ENCODE measurements around the gene ZNRF2.

ZNRF2 gene

GRCh38 chr7:30322271-30323005 is 38.0 kb downstream of the ZNRF2 start:
- peak; percentile 9 to 17 for ATAC-seq

DNA sequence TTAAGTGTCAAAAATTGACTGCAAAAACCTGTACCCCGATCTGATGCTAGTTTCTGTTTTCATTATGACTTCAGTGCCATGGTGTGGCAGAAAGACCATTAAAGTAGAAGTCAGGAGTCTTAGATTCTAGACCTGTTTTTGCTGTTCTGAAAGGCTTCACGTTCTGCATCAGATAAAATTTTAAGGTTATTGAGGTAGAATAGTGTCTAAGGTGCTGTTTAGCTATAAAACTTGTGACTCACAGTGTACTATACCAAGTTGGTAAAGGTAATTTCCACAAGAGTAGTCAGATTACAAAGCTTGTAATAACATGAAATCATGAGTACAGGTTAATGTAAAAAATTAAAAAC is 38.6 kb downstream of the ZNRF2 start:
- ATAC-seq = peak; percentile 90 to 92

DNA sequence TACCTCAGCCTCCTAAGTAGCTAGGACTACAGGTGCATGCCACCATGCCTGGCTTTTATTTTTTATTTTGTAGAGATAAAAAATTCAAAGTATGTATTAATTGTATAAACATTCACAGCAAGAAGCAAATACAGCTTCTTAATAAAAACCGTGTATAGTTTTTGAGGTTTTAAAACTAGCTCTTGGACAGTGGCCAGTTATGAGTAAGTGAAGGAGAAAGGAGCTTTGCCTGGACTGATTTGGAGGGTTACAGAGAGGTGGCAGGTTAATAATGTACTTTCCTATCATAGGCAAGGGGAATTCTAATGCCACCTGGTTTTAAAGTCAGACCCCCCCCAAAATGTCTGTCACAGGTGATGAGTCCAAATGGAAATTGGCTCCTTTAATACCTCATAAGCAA is 43.4 kb downstream of the ZNRF2 start:
- no peak for ATAC-seq

GRCh38 chr7:30328381-30328780 is 44.0 kb downstream of the ZNRF2 start:
- ATAC-seq = no peak

- ATAC-seq = no peak
These were observed 45.3 kb downstream of the ZNRF2 start for GRCh38 chr7:30329716-30330115.

DNA sequence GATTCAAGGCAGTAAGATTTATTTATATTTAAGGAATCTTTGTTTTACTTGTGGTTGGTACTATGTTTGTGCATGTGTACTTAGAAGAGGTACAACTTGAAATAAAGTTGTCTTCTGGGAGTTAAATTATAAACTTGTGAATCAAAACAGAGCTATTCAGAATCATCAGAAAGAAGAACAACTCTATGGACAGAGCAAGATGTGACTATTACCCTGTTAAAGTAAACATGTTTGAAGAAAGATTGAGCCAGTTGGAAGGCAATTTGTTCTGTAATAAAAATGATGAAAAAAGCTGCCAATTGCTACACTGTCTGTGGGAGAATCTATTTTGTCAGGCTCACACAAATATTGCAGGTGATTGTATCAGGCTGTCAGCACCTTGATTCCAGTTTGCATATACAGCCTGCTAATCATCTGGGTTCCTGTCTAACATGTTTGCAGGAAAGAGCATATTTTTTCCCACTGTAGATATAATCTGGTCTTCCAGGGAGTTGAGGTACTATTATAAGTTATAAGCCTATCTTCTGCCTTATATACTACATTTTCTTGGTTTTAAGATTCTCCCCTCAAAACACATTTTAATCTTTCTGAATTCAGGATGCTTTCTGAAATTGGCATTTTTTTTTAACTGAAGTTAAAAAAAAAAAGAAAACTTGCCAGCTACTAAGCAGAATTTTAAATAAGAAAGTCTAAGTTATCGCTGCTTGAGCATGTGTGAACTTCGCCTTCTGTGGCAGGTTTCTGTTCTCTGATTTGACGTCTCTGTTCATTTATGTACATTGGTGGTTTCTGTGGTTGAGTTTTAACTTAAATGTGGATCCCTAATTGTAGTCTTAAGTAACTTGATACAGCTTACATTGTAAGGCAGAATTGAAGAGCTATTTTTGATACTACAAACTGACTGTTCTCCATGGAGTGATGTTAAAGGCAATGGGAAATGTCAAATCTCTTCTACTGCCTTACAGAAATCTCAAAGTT is 46.0 kb downstream of the ZNRF2 start:
- ATAC-seq = peak; percentile 93

- ATAC-seq = no peak
These were observed 46.9 kb downstream of the ZNRF2 start for GRCh38 chr7:30331338-30331737.

- no peak for ATAC-seq
These were observed 48.2 kb downstream of the ZNRF2 start for GRCh38 chr7:30332549-30332948.

GRCh38 chr7:30335763-30336487 is 51.5 kb downstream of the ZNRF2 start:
- peak in 1 of 2 donors; percentile 56 for ATAC-seq

DNA sequence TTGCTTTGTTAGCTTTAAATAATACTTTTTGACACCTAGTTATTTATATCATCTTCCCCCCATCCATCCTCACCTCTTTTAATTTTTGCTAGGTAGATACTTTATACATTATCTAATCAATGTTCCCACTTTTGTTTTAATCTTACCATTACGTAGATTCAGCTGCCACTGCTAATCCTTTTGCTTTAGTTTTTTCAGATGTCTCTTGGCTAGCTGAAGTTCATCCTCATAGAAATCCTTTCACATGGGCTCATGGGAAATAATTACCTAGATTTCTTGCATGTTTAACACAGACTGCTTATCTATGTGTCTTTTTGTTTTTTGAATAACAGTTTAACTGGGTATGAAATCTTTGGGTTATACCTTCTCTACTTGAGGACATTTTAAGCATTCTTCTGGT is 60.1 kb downstream of the ZNRF2 start:
- ATAC-seq = no peak

- ATAC-seq = peak; percentile 4 to 10
These were observed 63.1 kb downstream of the ZNRF2 start for GRCh38 chr7:30347226-30348082.

DNA sequence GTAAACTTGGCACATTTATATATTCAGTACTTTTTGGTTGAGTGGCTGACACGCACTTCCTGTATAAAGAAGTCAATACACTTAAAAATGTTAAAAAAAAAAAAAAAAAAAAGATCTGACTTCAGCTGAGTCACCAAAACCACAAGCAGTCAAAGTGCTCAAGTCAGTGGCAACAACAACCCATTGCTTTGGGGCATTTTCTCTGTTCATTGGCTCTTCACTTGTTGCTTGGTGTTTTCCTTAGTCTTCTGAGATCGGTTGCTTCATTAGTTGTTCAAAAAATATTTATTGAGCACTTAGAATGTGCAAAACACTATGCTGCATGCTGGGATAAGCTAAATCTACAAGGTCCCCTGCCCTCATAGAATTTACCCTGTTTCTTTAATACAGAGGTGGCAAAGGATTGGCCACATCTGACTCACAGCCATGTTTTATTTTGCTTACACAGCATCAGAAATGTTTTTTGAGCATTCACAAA is 63.7 kb downstream of the ZNRF2 start:
- ATAC-seq = peak; percentile 89 to 91

DNA sequence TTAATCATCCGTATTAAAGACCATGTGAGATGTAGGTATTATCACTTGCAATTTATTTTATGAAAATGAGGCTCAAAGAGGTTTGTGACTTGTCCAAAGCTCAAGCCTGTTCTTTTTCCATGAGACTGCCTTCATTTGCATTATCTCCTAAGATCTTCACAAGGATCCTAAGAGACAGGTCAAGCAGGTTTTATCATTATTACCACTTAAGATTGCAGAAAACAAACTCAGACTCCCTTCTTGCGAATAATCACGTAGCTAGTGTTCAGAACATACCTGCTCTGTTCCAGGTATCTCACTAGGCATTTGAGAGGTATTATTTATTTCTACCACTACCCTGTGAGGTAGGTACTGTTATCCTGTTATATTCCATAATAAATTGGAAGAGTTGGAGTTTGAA is 64.8 kb downstream of the ZNRF2 start:
- ATAC-seq = no peak

DNA sequence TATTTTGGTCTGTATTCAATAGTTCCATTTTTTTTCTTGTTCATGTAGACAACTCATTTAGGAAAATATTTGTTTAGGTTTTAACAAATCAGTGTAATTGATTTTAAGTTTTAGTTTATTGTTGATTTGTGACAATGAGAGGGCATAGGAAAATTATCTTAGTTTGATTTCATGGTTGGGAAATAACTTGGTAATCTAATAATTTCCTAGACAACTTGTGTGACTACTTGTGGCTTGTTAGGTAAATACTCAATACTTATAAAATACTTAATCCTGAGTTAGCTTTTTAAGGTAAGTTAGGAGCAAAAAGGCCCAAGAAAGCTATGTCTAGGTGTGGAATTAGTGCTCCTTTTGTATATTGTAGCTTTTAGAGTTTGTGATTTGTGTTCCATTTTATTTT is 65.4 kb downstream of the ZNRF2 start:
- no peak for ATAC-seq

DNA sequence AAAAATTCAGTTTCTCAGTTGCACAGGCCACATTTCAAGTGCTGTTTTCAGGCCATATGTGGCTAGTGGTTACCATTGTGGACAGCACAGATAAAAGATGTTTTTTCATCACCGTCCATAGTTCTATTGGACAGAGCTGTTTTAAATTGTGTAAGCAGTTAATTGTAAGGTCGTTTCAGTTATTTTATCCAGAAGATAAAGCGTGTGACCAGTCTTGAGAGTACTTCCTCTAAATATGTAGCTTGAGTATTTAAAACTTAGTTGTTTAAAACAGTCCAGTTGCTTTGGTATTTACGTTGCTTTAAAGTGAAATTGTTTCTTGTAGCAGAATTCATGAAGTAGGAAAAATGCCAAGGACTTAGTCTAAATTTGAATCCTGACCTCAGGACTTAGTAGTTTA is 66.9 kb downstream of the ZNRF2 start:
- no peak for ATAC-seq

DNA sequence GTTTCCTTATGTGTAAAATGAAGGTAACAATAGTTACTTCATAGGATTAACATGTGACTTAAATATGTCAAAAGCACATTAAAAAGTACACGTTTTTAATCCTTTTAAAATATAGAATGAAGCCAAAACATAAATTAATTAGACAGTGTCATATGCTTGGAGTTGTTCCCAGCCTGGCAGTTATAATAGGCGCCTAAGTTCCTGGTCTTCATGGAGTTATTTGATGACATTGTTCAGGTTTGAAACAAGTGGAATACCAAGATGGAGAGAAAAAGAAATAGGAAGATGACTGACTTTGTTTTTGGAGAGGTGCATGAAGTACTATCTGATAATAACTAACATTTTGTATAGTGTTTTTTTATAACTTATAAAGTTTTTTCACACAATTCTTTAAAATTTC is 67.3 kb downstream of the ZNRF2 start:
- no peak for ATAC-seq

DNA sequence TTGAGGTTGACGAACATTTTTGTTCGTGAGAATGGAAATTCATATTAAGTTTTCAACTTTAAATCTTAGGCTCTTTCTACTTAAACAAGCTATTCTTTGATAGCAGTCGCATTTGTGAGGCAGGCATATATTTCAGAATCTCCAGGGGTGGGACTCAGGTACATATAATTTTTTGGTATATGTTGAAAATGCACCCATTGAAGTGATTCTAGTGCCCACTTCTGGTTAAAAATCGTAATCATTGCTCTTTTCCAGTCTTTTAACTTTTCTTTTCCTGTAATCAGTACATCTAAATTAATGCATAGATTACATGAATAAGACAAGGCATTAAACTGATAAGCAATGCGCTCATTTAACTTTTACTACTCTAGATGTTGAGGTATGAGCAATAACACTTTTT is 67.8 kb downstream of the ZNRF2 start:
- ATAC-seq = no peak

- no peak for ATAC-seq
These were observed 69.1 kb downstream of the ZNRF2 start for GRCh38 chr7:30353532-30353931.

- ATAC-seq = no peak
These were observed 69.7 kb downstream of the ZNRF2 start for GRCh38 chr7:30353932-30354607.

DNA sequence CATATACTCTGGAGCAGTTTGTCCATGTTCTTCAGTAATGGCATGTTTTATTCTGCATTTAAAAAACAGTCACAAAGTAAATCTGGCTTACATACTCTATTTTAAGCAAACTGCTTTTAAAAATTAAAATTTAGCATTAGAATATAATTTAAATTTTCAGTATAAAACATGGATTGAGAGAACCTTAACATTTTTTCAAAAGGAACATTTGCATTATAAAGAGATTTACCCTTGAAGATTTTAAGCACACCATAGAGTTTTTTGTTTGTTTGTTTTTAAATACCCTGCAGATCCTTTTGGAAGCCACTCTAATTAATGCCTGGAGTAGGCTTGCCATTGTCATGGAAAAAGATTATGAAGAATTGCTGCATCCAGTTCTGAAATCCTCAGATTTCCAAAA is 70.4 kb downstream of the ZNRF2 start:
- ATAC-seq = no peak

DNA sequence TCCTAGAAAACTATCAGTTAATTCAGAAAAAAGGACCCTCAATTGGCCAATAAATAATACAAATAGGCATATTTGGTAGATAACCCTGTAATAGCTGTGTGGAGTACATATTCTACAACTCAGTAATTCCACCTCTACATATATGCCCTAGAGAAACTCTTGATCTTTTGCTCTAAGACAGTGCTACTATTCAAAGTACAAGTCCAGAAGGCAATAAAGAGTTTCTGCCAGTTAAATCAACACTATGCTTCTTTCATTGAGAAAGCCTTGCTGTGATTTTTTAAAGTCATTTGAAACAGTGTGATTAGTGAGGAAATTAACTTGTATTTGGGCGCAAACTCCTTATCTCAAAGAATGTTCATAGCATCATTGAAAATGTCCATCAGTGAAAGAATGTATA is 75.6 kb downstream of the ZNRF2 start:
- no peak for ATAC-seq
